Lung (tissue), 12 donors: ENCODE measurements around the gene SNCAIP. TPM values are rescaled to one million over a fixed set of nuclear protein-coding genes. Genes with fewer than 3 reads are reported as not detected.

Experiments used
- ATAC-seq: fragments of 200-7000 bp; cut with Tn5 transposase; one replicate; pipeline ENCODE4 v1.9.1; 2020; ENCODE audit warnings: moderate number of reproducible peaks; ENCODE audit not compliant: insufficient read depth, low FRiP score
- DNase-seq, 3 donors: peaks; one replicate each; pipeline ENCODE4 v3.0.0-alpha.2; 2013 to 2017
- H3K27ac ChIP-seq, 2 donors: one replicate each; pipeline ENCODE4 v1.5.1; 2013; ENCODE audit warnings: mild to moderate bottlenecking in 2 of 2, moderate library complexity in 2 of 2, control low read depth in 1 of 2, inconsistent platforms in 1 of 2, low read depth in 1 of 2, low read length in 1 of 2
- H3K27me3 ChIP-seq, 3 donors: one replicate each; pipeline ENCODE4 v1.5.1; 2013; ENCODE audit warnings: low read length in 2 of 3; ENCODE audit not compliant: control insufficient read depth in 3 of 3, insufficient read depth in 3 of 3
- H3K36me3 ChIP-seq, 4 donors: one replicate each; pipeline ENCODE4 v1.5.1; 2013; ENCODE audit warnings: low read length in 4 of 4, mild to moderate bottlenecking in 1 of 4, moderate library complexity in 1 of 4; ENCODE audit not compliant: control insufficient read depth in 4 of 4, insufficient read depth in 4 of 4
- H3K4me1 ChIP-seq, 5 donors: one replicate each; pipeline ENCODE4 v1.5.1; 2013; ENCODE audit warnings: low read length in 5 of 5, mild to moderate bottlenecking in 2 of 5, moderate library complexity in 1 of 5; ENCODE audit not compliant: control insufficient read depth in 5 of 5, insufficient read depth in 5 of 5
- H3K4me3 ChIP-seq: one replicate; pipeline ENCODE4 v1.5.1; 2013; ENCODE audit warnings: mild to moderate bottlenecking, control low read depth, moderate library complexity
- H3K9ac ChIP-seq, 2 donors: one replicate each; pipeline ENCODE4 v1.5.1; 2013; ENCODE audit warnings: low read length in 2 of 2, control low read depth in 1 of 2; ENCODE audit not compliant: insufficient read depth in 1 of 2
- H3K9me3 ChIP-seq, 4 donors: one replicate each; pipeline ENCODE4 v1.5.1; 2013; ENCODE audit warnings: low read length in 3 of 4, mild to moderate bottlenecking in 1 of 4, moderate library complexity in 1 of 4; ENCODE audit not compliant: control insufficient read depth in 4 of 4, insufficient read depth in 3 of 4
- WGBS, 2 donors: extraction: QIAGEN DNeasy Blood & Tissue Kit; methylation state at CpG; one replicate each; pipeline ENCODE4 v1.1.7; 2013; 5-methylcytosine and 5-hydroxymethylcytosine counted together
- polyA plus RNA-seq, 2 donors: library from polyadenylated mRNA; stranded (reverse); fragments of 200-250 nt; gene quantifications; one replicate each; pipeline ENCODE4 v1.2.1, GENCODE V29; 2013
- total RNA-seq, 2 donors: library from RNA; depleted of rRNA in 1 of 2; stranded (reverse); fragments of >200 nt in 1 of 2; gene quantifications; one replicate each; pipeline ENCODE4 v1.2.1, GENCODE V29; 2014 to 2021
- TF ChIP-seq, protein P1 (sequence below): IDR thresholded peaks from 2 replicates; pipeline ENCODE4 v1.5.1; 2012; ENCODE audit warnings: mild to moderate bottlenecking; ENCODE audit errors: control extremely low read depth, extremely low read depth
- donor health status: control.
- donor health status: control.
- donor health status: Bipolar disorder and iron deficiency.
- donor health status: healthy.
- donor health status: DM: yes; HTN: yes; CAD: no.

SNCAIP gene
- total and polyA plus RNA-seq, 4 donors, result 1.4 to 25.7 (median 4.7) TPM

DNA sequence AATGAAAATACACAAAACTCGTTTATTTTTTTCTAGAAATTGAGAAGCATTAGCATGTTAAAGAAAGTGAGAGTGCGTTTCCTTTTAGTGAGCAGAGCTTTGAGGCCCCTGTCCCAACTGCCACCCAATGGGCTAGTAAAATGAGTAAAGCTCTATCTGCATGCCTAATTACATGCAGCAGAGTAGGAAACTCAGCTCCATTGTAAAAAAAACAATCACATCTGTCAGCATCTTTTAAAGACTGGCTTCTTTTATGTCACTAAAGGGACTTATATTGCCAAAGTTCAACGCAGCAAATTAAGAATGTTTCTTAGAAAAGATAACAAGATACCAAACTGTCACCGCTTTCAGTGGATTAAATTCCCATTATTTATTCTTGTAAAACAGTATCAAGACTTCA is 154.0 kb downstream of the SNCAIP start:
- H3K36me3 ChIP-seq, result peaks cover 0 to 6% (median 3%) of the 10 kb centered on the region in 4 donors
- TF ChIP-seq, protein P1, sequence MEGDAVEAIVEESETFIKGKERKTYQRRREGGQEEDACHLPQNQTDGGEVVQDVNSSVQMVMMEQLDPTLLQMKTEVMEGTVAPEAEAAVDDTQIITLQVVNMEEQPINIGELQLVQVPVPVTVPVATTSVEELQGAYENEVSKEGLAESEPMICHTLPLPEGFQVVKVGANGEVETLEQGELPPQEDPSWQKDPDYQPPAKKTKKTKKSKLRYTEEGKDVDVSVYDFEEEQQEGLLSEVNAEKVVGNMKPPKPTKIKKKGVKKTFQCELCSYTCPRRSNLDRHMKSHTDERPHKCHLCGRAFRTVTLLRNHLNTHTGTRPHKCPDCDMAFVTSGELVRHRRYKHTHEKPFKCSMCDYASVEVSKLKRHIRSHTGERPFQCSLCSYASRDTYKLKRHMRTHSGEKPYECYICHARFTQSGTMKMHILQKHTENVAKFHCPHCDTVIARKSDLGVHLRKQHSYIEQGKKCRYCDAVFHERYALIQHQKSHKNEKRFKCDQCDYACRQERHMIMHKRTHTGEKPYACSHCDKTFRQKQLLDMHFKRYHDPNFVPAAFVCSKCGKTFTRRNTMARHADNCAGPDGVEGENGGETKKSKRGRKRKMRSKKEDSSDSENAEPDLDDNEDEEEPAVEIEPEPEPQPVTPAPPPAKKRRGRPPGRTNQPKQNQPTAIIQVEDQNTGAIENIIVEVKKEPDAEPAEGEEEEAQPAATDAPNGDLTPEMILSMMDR, result no peak
- H3K27ac ChIP-seq, result no peak overlapping the region
- no peaks in the 10 kb centered on the region for H3K27me3 ChIP-seq
- H3K9ac ChIP-seq, result no peak overlapping the region
- no peak overlapping the region for H3K4me3 ChIP-seq
- ATAC-seq, result no peak
- 82 to 85% methylated on average over 4 of the region's 4 CpGs for WGBS, 2 donors
- H3K9me3 ChIP-seq, result no peaks in the 10 kb centered on the region
- no peak for DNase-seq
- peaks cover 0 to 5% (median 0%) of the 10 kb centered on the region in 5 donors for H3K4me1 ChIP-seq

DNA sequence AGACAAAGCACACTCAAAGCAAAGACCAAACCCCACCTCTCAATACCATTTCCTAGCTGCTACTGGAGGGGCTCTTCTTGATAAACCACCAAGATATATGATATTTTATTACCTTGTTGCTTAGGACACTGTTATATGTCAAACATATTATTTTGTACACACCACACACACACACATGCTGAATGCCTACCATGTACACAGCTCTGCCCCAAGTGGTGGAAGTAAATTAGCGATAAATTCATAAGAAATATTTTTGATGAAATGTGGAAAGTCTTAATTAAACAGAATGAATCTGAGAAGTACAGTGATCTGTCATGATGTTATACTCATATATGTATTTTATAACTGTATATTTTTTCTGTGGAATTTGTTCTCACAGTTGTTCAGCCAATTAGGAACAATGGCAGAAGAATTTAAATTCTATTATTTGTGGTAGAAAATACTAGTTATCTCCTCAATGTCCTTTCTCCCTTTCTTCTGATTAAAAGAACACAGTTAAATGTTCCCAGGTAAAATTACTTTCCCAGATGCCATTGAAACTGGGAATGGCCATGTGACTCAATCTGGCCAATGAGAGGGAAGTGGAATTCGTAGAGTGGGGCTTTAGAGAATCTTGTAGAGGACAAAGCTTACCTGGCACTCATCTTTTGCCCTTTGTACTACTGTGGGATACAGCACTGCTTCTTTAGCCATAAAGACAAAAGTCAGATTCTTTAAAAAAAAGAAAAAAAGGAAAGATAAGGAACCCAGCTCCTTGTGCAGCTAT is 156.5 kb downstream of the SNCAIP start:
- peaks cover 0 to 5% (median 0%) of the 10 kb centered on the region in 5 donors for H3K4me1 ChIP-seq
- WGBS, 2 donors, result 93 to 95% methylated on average over 2 of the region's 2 CpGs
- H3K36me3 ChIP-seq, result peaks cover 0 to 6% (median 3%) of the 10 kb centered on the region in 4 donors
- TF ChIP-seq, protein P1, result no peak
- no peak overlapping the region for H3K4me3 ChIP-seq
- no peak overlapping the region for H3K9ac ChIP-seq
- no peak for ATAC-seq
- no peak overlapping the region for H3K27ac ChIP-seq
- no peaks in the 10 kb centered on the region for H3K27me3 ChIP-seq
- no peak for DNase-seq
- H3K9me3 ChIP-seq, result no peaks in the 10 kb centered on the region

DNA sequence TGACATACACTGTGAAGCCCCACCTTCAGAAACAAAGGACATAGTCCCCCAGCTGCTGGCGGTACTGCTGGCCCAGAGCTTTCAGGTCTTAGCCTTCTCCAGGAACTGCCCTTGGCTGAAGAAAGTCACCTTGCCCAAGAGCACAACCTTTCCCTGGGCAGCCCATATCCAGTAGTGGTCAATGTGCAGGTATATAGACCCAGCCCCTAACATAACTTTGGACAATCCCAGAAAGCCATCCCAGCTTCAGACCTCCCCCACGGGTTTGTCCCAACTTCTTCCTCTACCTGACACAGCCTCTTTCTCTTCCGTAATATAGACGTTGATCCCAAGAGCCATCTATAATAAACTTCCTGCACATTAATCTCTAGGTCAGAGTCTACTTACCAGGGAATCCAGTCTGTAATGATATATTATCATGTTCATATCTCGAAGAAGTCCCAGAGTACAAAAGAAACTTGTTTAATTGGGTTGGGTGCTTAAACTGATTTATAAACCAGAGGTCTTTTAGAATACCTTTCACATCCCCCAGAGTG is 157.4 kb downstream of the SNCAIP start:
- Histone ChIP-seq H3K4me1 (peaks cover 0 to 5% (median 0%) of the 10 kb centered on the region in 5 donors), H3K27ac (no peak overlapping the region), H3K27me3 (no peaks in the 10 kb centered on the region), H3K9ac (no peak overlapping the region), H3K9me3 (no peaks in the 10 kb centered on the region), H3K36me3 (peaks cover 0 to 6% (median 3%) of the 10 kb centered on the region in 4 donors), H3K4me3 (no peak overlapping the region)
- 82 to 85% methylated on average over 5 of the region's 5 CpGs for WGBS, 2 donors
- TF ChIP-seq, protein P1, result no peak
- no peak for DNase-seq
- ATAC-seq, result no peak
